ENCODE results near the gene CUX1. TPM values are rescaled to one million over a fixed set of nuclear protein-coding genes. Genes with fewer than 3 reads are reported as not detected.

Gene CUX1
- total RNA-seq, 1 experiment from 2014 or later = 54.8 TPM

- intact Hi-C loops (cut with micrococcal nuclease; ENCODE audit: unreplicated experiment) = no loop called here
- Mint-ChIP-seq H3K9me3 (ENCODE audit: low read depth, unreplicated experiment) (no peaks in the 10 kb centered on the region), H3K4me3 (ENCODE audit: low read depth, unreplicated experiment) (no peak overlapping the region), H3K36me3 (ENCODE audit: insufficient read depth, unreplicated experiment) (peaks cover 4% of the 10 kb centered on the region), H3K27me3 (ENCODE audit: unreplicated experiment) (no peaks in the 10 kb centered on the region), H3K4me1 (ENCODE audit: low read depth, unreplicated experiment) (no peaks in the 10 kb centered on the region), H3K27ac (ENCODE audit: unreplicated experiment) (no peak overlapping the region)
- TF ChIP-seq CTCF (IDR thresholded peaks at IDR 0.05; ENCODE audit: unreplicated experiment) = no peak
- BruUV-seq (replicated peaks) = no TSS peak
- no peak for DNase-seq
- CTCF ChIA-PET = no interaction called here
Measured at GRCh38 chr7:101924171-101924570, 106.7 kb downstream of the CUX1 start.

- no peak for DNase-seq
- H3K36me3 Mint-ChIP-seq (ENCODE audit: insufficient read depth, unreplicated experiment) = no peaks in the 10 kb centered on the region
- TF ChIP-seq CTCF (IDR thresholded peaks at IDR 0.05; ENCODE audit: unreplicated experiment) = no peak
- CTCF ChIA-PET = no interaction called here
- H3K27me3 Mint-ChIP-seq (ENCODE audit: unreplicated experiment) = no peaks in the 10 kb centered on the region
- no peaks in the 10 kb centered on the region for H3K9me3 Mint-ChIP-seq (ENCODE audit: low read depth, unreplicated experiment)
- BruUV-seq (replicated peaks) = no TSS peak
- intact Hi-C loops (cut with micrococcal nuclease; ENCODE audit: unreplicated experiment) = no loop called here
- H3K4me3 Mint-ChIP-seq (ENCODE audit: low read depth, unreplicated experiment) = no peak overlapping the region
- no peak overlapping the region for H3K27ac Mint-ChIP-seq (ENCODE audit: unreplicated experiment)
- no peaks in the 10 kb centered on the region for H3K4me1 Mint-ChIP-seq (ENCODE audit: low read depth, unreplicated experiment)
Measured at GRCh38 chr7:101926265-101926664, 108.8 kb downstream of the CUX1 start.

GRCh38 chr7:101927389-101927788, 110.0 kb downstream of the CUX1 start:
- H3K36me3 Mint-ChIP-seq (ENCODE audit: insufficient read depth, unreplicated experiment) = no peaks in the 10 kb centered on the region
- no TSS peak for BruUV-seq (replicated peaks)
- DNase-seq = no peak
- CTCF ChIA-PET = no interaction called here
- intact Hi-C loops (cut with micrococcal nuclease; ENCODE audit: unreplicated experiment) = no loop called here
- no peak overlapping the region for H3K27ac Mint-ChIP-seq (ENCODE audit: unreplicated experiment)
- H3K4me3 Mint-ChIP-seq (ENCODE audit: low read depth, unreplicated experiment) = no peak overlapping the region
- no peaks in the 10 kb centered on the region for H3K9me3 Mint-ChIP-seq (ENCODE audit: low read depth, unreplicated experiment)
- H3K27me3 Mint-ChIP-seq (ENCODE audit: unreplicated experiment) = no peaks in the 10 kb centered on the region
- TF ChIP-seq CTCF (IDR thresholded peaks at IDR 0.05; ENCODE audit: unreplicated experiment) = no peak
- H3K4me1 Mint-ChIP-seq (ENCODE audit: low read depth, unreplicated experiment) = no peaks in the 10 kb centered on the region

GRCh38 chr7:101927802-101928201, 110.4 kb downstream of the CUX1 start:
- Mint-ChIP-seq H3K27me3 (ENCODE audit: unreplicated experiment) (no peaks in the 10 kb centered on the region), H3K4me1 (ENCODE audit: low read depth, unreplicated experiment) (no peaks in the 10 kb centered on the region), H3K27ac (ENCODE audit: unreplicated experiment) (no peak overlapping the region), H3K9me3 (ENCODE audit: low read depth, unreplicated experiment) (no peaks in the 10 kb centered on the region), H3K4me3 (ENCODE audit: low read depth, unreplicated experiment) (no peak overlapping the region), H3K36me3 (ENCODE audit: insufficient read depth, unreplicated experiment) (no peaks in the 10 kb centered on the region)
- no peak for TF ChIP-seq CTCF (IDR thresholded peaks at IDR 0.05; ENCODE audit: unreplicated experiment)
- CTCF ChIA-PET = no interaction called here
- intact Hi-C loops (cut with micrococcal nuclease; ENCODE audit: unreplicated experiment) = no loop called here
- BruUV-seq (replicated peaks) = no TSS peak
- no peak for DNase-seq
